Glutamatergic neuron (in vitro differentiated cells): ENCODE results near the gene CCNI2. TPM values are rescaled to one million over a fixed set of nuclear protein-coding genes. Genes with fewer than 3 reads are reported as not detected.

ENCODE experiments used
- DNase-seq: peaks from one replicate; pipeline ENCODE4 v3.0.0; 2022
- H3K27ac Mint-ChIP-seq: one replicate; pipeline ENCODE4 v1.8.0; 2020; ENCODE audit warnings: mild to moderate bottlenecking, mixed read lengths, inconsistent platforms; ENCODE audit not compliant: unreplicated experiment
- H3K27me3 Mint-ChIP-seq: one replicate; pipeline ENCODE4 v1.8.0; 2020; ENCODE audit warnings: mild to moderate bottlenecking, moderate library complexity, mixed read lengths, inconsistent platforms; ENCODE audit not compliant: unreplicated experiment
- H3K36me3 Mint-ChIP-seq: one replicate; pipeline ENCODE4 v1.8.0; 2020; ENCODE audit warnings: mild to moderate bottlenecking, mixed read lengths, inconsistent platforms; ENCODE audit not compliant: unreplicated experiment
- H3K4me1 Mint-ChIP-seq: one replicate; pipeline ENCODE4 v1.8.0; 2020; ENCODE audit warnings: mild to moderate bottlenecking, low read depth, mixed read lengths, inconsistent platforms; ENCODE audit not compliant: unreplicated experiment
- H3K4me3 Mint-ChIP-seq: one replicate; pipeline ENCODE4 v1.8.0; 2020; ENCODE audit warnings: mild to moderate bottlenecking, mixed read lengths, inconsistent platforms; ENCODE audit not compliant: unreplicated experiment
- H3K9me3 Mint-ChIP-seq: one replicate; pipeline ENCODE4 v1.8.0; 2020; ENCODE audit warnings: mild to moderate bottlenecking, moderate library complexity, mixed read lengths, inconsistent platforms; ENCODE audit not compliant: unreplicated experiment
- CTCF ChIP-seq: fragments of 200-600 bp; sonication (generic); IDR thresholded peaks from one replicate; pipeline ENCODE4 v1.5.0; 2021; ENCODE audit not compliant: partially characterized antibody, unreplicated experiment
- total RNA-seq: library from RNA; stranded (reverse); fragmentation: NEBNext Ultra II Directional; extraction: Animal tissue kit (Norgen Biotek cat#: 25700); gene quantifications from one replicate; pipeline ENCODE4 v1.2.1, GENCODE V29; 2021; ENCODE audit not compliant: unreplicated experiment

Gene CCNI2
- total RNA-seq, 1 donor from 2014 or later = 0.17 TPM

- Mint-ChIP-seq H3K9me3 (peaks cover 1% of the 10 kb centered on the region), H3K27ac (no peak overlapping the region), H3K4me1 (no peaks in the 10 kb centered on the region), H3K36me3 (peaks cover 6% of the 10 kb centered on the region), H3K4me3 (no peak overlapping the region), H3K27me3 (peaks cover 8% of the 10 kb centered on the region)
- TF ChIP-seq CTCF = no peak
- no peak for DNase-seq
Measured at GRCh38 chr5:132759114-132760048, 12.2 kb downstream of the CCNI2 start.

- peaks cover 2% of the 10 kb centered on the region for H3K9me3 Mint-ChIP-seq
- peaks cover 6% of the 10 kb centered on the region for H3K36me3 Mint-ChIP-seq
- no peak overlapping the region for H3K27ac Mint-ChIP-seq
- no peaks in the 10 kb centered on the region for H3K4me1 Mint-ChIP-seq
- H3K27me3 Mint-ChIP-seq = peaks cover 8% of the 10 kb centered on the region
- no peak overlapping the region for H3K4me3 Mint-ChIP-seq
- DNase-seq = no peak
- no peak for TF ChIP-seq CTCF
Measured at GRCh38 chr5:132760049-132760420, 12.8 kb downstream of the CCNI2 start.

GRCh38 chr5:132760601-132761317, 13.5 kb downstream of the CCNI2 start:
- H3K27me3 Mint-ChIP-seq = peaks cover 10% of the 10 kb centered on the region
- H3K4me3 Mint-ChIP-seq = no peak overlapping the region
- H3K4me1 Mint-ChIP-seq = no peaks in the 10 kb centered on the region
- H3K36me3 Mint-ChIP-seq = peaks cover 6% of the 10 kb centered on the region
- no peak overlapping the region for H3K27ac Mint-ChIP-seq
- H3K9me3 Mint-ChIP-seq = peaks cover 1% of the 10 kb centered on the region
- TF ChIP-seq CTCF = no peak
- no peak for DNase-seq

- no peak for TF ChIP-seq CTCF
- Mint-ChIP-seq H3K4me3 (no peak overlapping the region), H3K27me3 (peaks cover 10% of the 10 kb centered on the region), H3K9me3 (peaks cover 1% of the 10 kb centered on the region), H3K36me3 (peaks cover 6% of the 10 kb centered on the region), H3K4me1 (no peaks in the 10 kb centered on the region), H3K27ac (no peak overlapping the region)
- DNase-seq = no peak
Measured at GRCh38 chr5:132761321-132762240, 14.4 kb downstream of the CCNI2 start.
